K562 (cell line): ENCODE data around the gene TTC33. TPM values are rescaled to one million over a fixed set of nuclear protein-coding genes. Genes with fewer than 3 reads are reported as not detected.

Experiments used
- ATAC-seq: fragments of 200-7000 bp; cut with Tn5 transposase; 3 replicates; pipeline ENCODE4 v1.9.1; 2020; ENCODE audit warnings: moderate library complexity
- BruUV-seq: library from RNA; stranded (reverse); fragments of 400-500 nt; replicated peaks from 2 replicates; lab custom pipeline; 2021; lab: Mats Ljungman, UMichigan
- CTCF ChIA-PET: fragments of 300-600 bp; formaldehyde crosslinking; extraction: SDS; loops from one replicate; lab custom pipeline; 2021; ENCODE audit warnings: low intra/inter-chr PET ratio; lab: Yijun Ruan, JAX
- POLR2A ChIA-PET: fragments of 300-600, 350-650 bp; sonication (Branson Sonifier 250); formaldehyde crosslinking; extraction: SDS; loops from one replicate; lab custom pipeline; 2021; ENCODE audit warnings: antibody characterized with exemption, inconsistent platforms; lab: Yijun Ruan, JAX
- DNase-seq, 4 experiments: peaks; one replicate each; pipeline versions ENCODE4 v3.0.0 to v3.0.0-alpha.2; 2011 to 2018; ENCODE audit warnings: low spot score in 3 of 4, mixed read lengths in 3 of 4; ENCODE audit errors: extremely low read depth in 1 of 4
- FAIRE-seq: peaks from 2 replicates; lab custom pipeline; 2011; peaks lifted over from hg19 to GRCh38; lab: Jason Lieb, UNC
- H2AFZ ChIP-seq: 2 replicates; pipeline ENCODE4 v1.6.0; 2011; ENCODE audit warnings: low read depth, low read length, control low read depth, inconsistent platforms
- H3K27ac ChIP-seq: fragments of 200-600 bp; 3 replicates; pipeline ENCODE4 v1.8.0; 2011; ENCODE audit warnings: low read depth, mild to moderate bottlenecking, control low read depth, inconsistent platforms, low read length, moderate library complexity, mixed read lengths; ENCODE audit errors: extremely low read depth
- H3K27me3 ChIP-seq, 2 experiments: fragments of 300-600 bp in 1 of 2; 2 replicates in 1 of 2; 3 replicates in 1 of 2; pipeline versions ENCODE4 v1.6.0 to v1.8.0; 2011; ENCODE audit warnings: inconsistent platforms in 2 of 2, low read length in 2 of 2, mild to moderate bottlenecking in 1 of 2, mixed read lengths in 1 of 2, moderate library complexity in 1 of 2; ENCODE audit not compliant: control insufficient read depth in 2 of 2, insufficient read depth in 2 of 2
- H3K36me3 ChIP-seq: fragments of 300-600 bp; 3 replicates; pipeline ENCODE4 v1.8.0; 2011; ENCODE audit warnings: mild to moderate bottlenecking, low read length, inconsistent platforms; ENCODE audit not compliant: control insufficient read depth, insufficient read depth
- H3K4me1 ChIP-seq, 2 experiments: fragments of 200-600 bp in 1 of 2; replicated peaks in 1 of 2; 2 replicates in 1 of 2; 3 replicates in 1 of 2; pipeline versions ENCODE4 v1.5.1 to v1.8.0; 2011; ENCODE audit warnings: inconsistent platforms in 2 of 2, low read length in 2 of 2, mild to moderate bottlenecking in 1 of 2, mixed read lengths in 1 of 2, moderate library complexity in 1 of 2; ENCODE audit not compliant: control insufficient read depth in 2 of 2, insufficient read depth in 2 of 2
- H3K4me2 ChIP-seq: 2 replicates; pipeline ENCODE4 v1.6.1; 2011; ENCODE audit warnings: low read length, control low read depth, inconsistent platforms, mixed read lengths; ENCODE audit not compliant: insufficient read depth
- H3K4me3 ChIP-seq: fragments of 200-600 bp; sonication (generic), shearing (Covaris generic); 2 replicates; pipeline ENCODE4 v1.5.1; 2016; ENCODE audit warnings: control low read depth, inconsistent platforms
- H3K79me2 ChIP-seq: fragments of 200-600 bp; 3 replicates; pipeline ENCODE4 v1.8.0; 2011; ENCODE audit warnings: low read length, inconsistent platforms; ENCODE audit not compliant: control insufficient read depth, insufficient read depth
- H3K9ac ChIP-seq, 2 experiments: 2 replicates each; pipeline versions ENCODE4 v1.6.0 to v1.6.1; 2011; ENCODE audit warnings: low read depth in 2 of 2, low read length in 2 of 2, control low read depth in 1 of 2, inconsistent platforms in 1 of 2, mild to moderate bottlenecking in 1 of 2, mixed read lengths in 1 of 2; ENCODE audit not compliant: insufficient read depth in 1 of 2
- H3K9me1 ChIP-seq: one replicate; pipeline ENCODE4 v1.6.0; 2011; ENCODE audit warnings: inconsistent platforms, mild to moderate bottlenecking, low read length, moderate library complexity; ENCODE audit not compliant: control insufficient read depth, insufficient read depth
- H3K9me3 ChIP-seq: replicated peaks from 2 replicates; pipeline ENCODE4 v1.5.1; 2011; ENCODE audit warnings: low read depth, low read length, inconsistent platforms; ENCODE audit not compliant: control insufficient read depth, insufficient read depth
- H4K20me1 ChIP-seq: replicated peaks from 2 replicates; pipeline ENCODE4 v1.6.1; 2011; ENCODE audit warnings: low read length, inconsistent platforms, mixed read lengths; ENCODE audit not compliant: control insufficient read depth, insufficient read depth
- CBX5 ChIP-seq: IDR thresholded peaks from 2 replicates; pipeline ENCODE4 v1.6.1; 2014; ENCODE audit warnings: low read depth, borderline replicate concordance
- HDAC6 ChIP-seq: IDR thresholded peaks from 2 replicates; pipeline ENCODE4 v1.6.1; 2012; ENCODE audit warnings: low read depth, mild to moderate bottlenecking, control low read depth, inconsistent platforms, low read length, moderate library complexity
- MAFK ChIP-seq: IDR thresholded peaks from 2 replicates; pipeline ENCODE4 v1.6.1; 2011; ENCODE audit warnings: low read length, improper control_type of control experiment
- RB1 ChIP-seq: fragments of 450-650 bp; IDR thresholded peaks from 2 replicates; pipeline ENCODE4 v1.6.1; 2017; ENCODE audit warnings: low read depth, mild to moderate bottlenecking
- ZNF436 ChIP-seq: fragments of 250-450, 450-650 bp; sonication (Bioruptor Pico); formaldehyde crosslinking; IDR thresholded peaks from 2 replicates; pipeline ENCODE4 v1.7.0; 2020; ENCODE audit warnings: mild to moderate bottlenecking
- WGBS: fragments of 100-300 bp; shearing (Covaris generic); methylation state at CpG from one replicate; pipeline ENCODE4 v1.1.6; 2016; ENCODE audit warnings: low coverage, mixed read lengths; ENCODE audit not compliant: insufficient coverage; ENCODE audit errors: missing lambda C conversion rate; 5-methylcytosine and 5-hydroxymethylcytosine counted together
- in situ Hi-C: fragments of 300-500 bp; cut with MboI; formaldehyde crosslinking; loops from 4 replicates; pipeline ENCODE4 v1.15.0; 2018; ENCODE audit warnings: inconsistent platforms, mixed read lengths
- intact Hi-C: fragments of 100-400 bp; cut with micrococcal nuclease; formaldehyde crosslinking; loops from 2 replicates; pipeline ENCODE4 v1.14.2; 2022
- polyA plus RNA-seq, 8 experiments: library from polyadenylated mRNA; depleted of rRNA in 4 of 8; stranded (reverse) in 5 of 8; unstranded in 3 of 8; fragments of >200 nt; fragmentation: Nextera tagmentation in 2 of 8; fragmentation: Illumina TruSeq in 1 of 8; extraction: Ambion mirVana in 2 of 8; extraction: Trizol in 1 of 8; gene quantifications; 2 replicates each; pipeline versions ENCODE4 v1.2.1 to v1.2.3, GENCODE V29; 2011 to 2014; ENCODE audit warnings: inconsistent platforms in 1 of 8, missing spikeins in 1 of 8
- total RNA-seq, 7 experiments: library from RNA; depleted of rRNA in 6 of 7; stranded (reverse); fragments of >200 nt in 6 of 7; fragmentation: Illumina TruSeq in 2 of 7; extraction: Trizol in 2 of 7; gene quantifications; 2 replicates each; pipeline versions ENCODE4 v1.2.1 to v1.2.3, GENCODE V29; 2011 to 2021; ENCODE audit warnings: low replicate concordance in 1 of 7

TTC33 gene
- total and polyA plus RNA-seq, 9 of the 15 experiments (the other 6 are each of a cell fraction or from before 2014, with no cell fraction given): 11.5 to 24.9 (median 21.1) TPM

DNA sequence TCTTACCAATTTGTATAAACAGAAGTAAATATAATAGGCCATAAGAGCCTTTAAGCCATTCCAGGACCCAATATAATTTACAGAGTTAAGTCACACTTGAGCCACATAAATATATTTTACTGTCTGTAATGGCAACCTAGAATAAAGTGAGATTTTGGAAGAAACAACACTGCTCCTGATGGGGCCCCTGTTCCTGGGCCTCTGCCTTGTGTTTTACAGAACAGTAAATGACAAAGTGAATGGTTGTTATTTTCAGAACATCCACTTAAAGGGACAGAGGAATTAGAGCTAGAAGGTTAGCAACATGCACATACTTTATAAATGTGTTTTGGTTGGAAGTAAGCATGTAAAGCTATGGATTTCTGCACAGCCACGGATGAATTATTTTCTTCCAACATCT is 72.5 kb downstream of the TTC33 start:
- 0% methylated on average over 1 of the region's 1 CpG for WGBS
- in situ Hi-C loops: loop anchor here (25.0 kb wide), 1 partner anchor 746 kb away; no protein-coding TSS in a partner anchor
- intact Hi-C loops: loop anchor here (10.0 kb wide), 1 partner anchor 239 kb away; no protein-coding TSS in a partner anchor
- Histone ChIP-seq H3K4me1 (peaks cover 0 to 23% of the 10 kb centered on the region in 2 experiments; a peak in 2 of 5 replicates), H3K36me3 (no peaks in the 10 kb centered on the region), H3K9ac (no peak overlapping the region), H3K4me3 (no peak overlapping the region), H4K20me1 (no peaks in the 10 kb centered on the region), H3K79me2 (no peaks in the 10 kb centered on the region), H2AFZ (no peak overlapping the region), H3K9me1 (no peaks in the 10 kb centered on the region), H3K4me2 (no peak overlapping the region), H3K27ac (no peak overlapping the region), H3K27me3 (peaks cover 7 to 14% of the 10 kb centered on the region in 2 experiments; a peak in 4 of 5 replicates), H3K9me3 (no peaks in the 10 kb centered on the region)
- ATAC-seq (no peak), FAIRE-seq (no peak), DNase-seq (no peak)
- TF ChIP-seq CBX5 (no peak), ZNF436 (CRISPR knock-in tag) (no peak), HDAC6 (no peak), RB1 (no peak), MAFK (no peak)
- POLR2A ChIA-PET: interaction anchor here (1.4 kb wide), 1 partner anchor 9 kb away, joined by 4 read pairs; no protein-coding TSS in a partner anchor
- BruUV-seq: no TSS peak
- CTCF ChIA-PET: no interaction called here
